ENCODE results near the gene KRTAP10-1. TPM values are rescaled to one million over a fixed set of nuclear protein-coding genes. Genes with fewer than 3 reads are reported as not detected.
A peak's percentile ranks its signal among the peaks of the same experiment; 100 is the strongest.

Gene KRTAP10-1
- total and polyA plus RNA-seq, 9 of the 15 experiments (the other 6 are each of a cell fraction or from before 2014, with no cell fraction given) = not detected

- TF ChIP-seq ZNF384 (IDR thresholded peaks at IDR 0.05; ENCODE audit: low read depth, low read length) (no peak), FUS (optimal IDR thresholded peaks at IDR 0.05; ENCODE audit: low read depth, low read length) (no peak), ZBTB40 (IDR thresholded peaks at IDR 0.05) (no peak), ZBTB40 (CRISPR knock-in tag; IDR thresholded peaks at IDR 0.05) (no peak), NR0B1 (IDR thresholded peaks at IDR 0.05; ENCODE audit: partially characterized antibody) (no peak), EWSR1 (IDR thresholded peaks at IDR 0.05; ENCODE audit: borderline replicate concordance, low read depth, partially characterized antibody) (no peak), ZKSCAN1 (IDR thresholded peaks at IDR 0.05; ENCODE audit: low read depth, low read length) (no peak)
- ATAC-seq (peak; percentile 40; the same call in 2 of the 3 replicates), FAIRE-seq (no peak), DNase-seq (ENCODE audit: extremely low read depth in 1 of 4, low spot score in 3 of 4) (no peak)
- Histone ChIP-seq H3K9me1 (ENCODE audit: control insufficient read depth, insufficient read depth, low read length) (no peaks in the 10 kb centered on the region), H3K27ac (ENCODE audit: extremely low read depth, low read depth, low read length) (no peak overlapping the region), H3K4me1 (replicated peaks in 1 of 2; ENCODE audit: control insufficient read depth in 2 of 2, insufficient read depth in 2 of 2, low read length in 2 of 2) (no peaks in the 10 kb centered on the region; a peak in 1 of 5 replicates), H3K79me2 (ENCODE audit: control insufficient read depth, insufficient read depth, low read length) (no peaks in the 10 kb centered on the region), H3K36me3 (ENCODE audit: control insufficient read depth, insufficient read depth, low read length) (no peaks in the 10 kb centered on the region), H3K9me3 (replicated peaks; ENCODE audit: control insufficient read depth, insufficient read depth, low read depth, low read length) (no peaks in the 10 kb centered on the region), H3K4me3 (no peak overlapping the region), H2AFZ (ENCODE audit: low read depth, low read length) (no peak overlapping the region), H4K20me1 (replicated peaks; ENCODE audit: control insufficient read depth, insufficient read depth, low read length) (0 out of 2 replicates have a peak, but pooled peaks cover 2% of the 10 kb centered on the region), H3K27me3 (ENCODE audit: control insufficient read depth in 2 of 2, insufficient read depth in 2 of 2, low read length in 2 of 2) (peaks cover 46 to 71% of the 10 kb centered on the region in 2 experiments), H3K4me2 (ENCODE audit: insufficient read depth, low read length) (no peak overlapping the region), H3K9ac (ENCODE audit: insufficient read depth in 1 of 2, low read depth in 2 of 2, low read length in 2 of 2) (no peak overlapping the region)
- ChIA-PET POLR2A (interaction anchor here (1.6 kb wide), 1 partner anchor 15 kb away, joined by 3 read pairs; no protein-coding TSS in a partner anchor), CTCF (ENCODE audit: low intra/inter-chr PET ratio) (no interaction called here)
- intact Hi-C loops (cut with micrococcal nuclease) = no loop called here
- in situ Hi-C loops (cut with MboI) = no loop called here
- WGBS (ENCODE audit: insufficient coverage, low coverage, missing lambda C conversion rate) = 0% methylated on average over 12 of the region's 13 CpGs
- no TSS peak for BruUV-seq (replicated peaks)
These were observed 15.3 kb upstream of the KRTAP10-1 start for GRCh38 chr21:44555200-44555875.

Data from K562 (cell line).